Thyroid gland (tissue), 4 donors: Measurements from ENCODE around the gene SPINK4.

ENCODE experiments used
- POLR2A ChIP-seq, 2 donors: fragments of 450-650 bp; IDR thresholded peaks; one replicate each; pipeline ENCODE4 v1.6.1; 2017; ENCODE audit warnings: antibody characterized with exemption in 2 of 2, mild to moderate bottlenecking in 2 of 2, moderate library complexity in 1 of 2
- TF ChIP-seq, protein P1 (sequence below), 6 experiments: fragments of 200-600 bp in 3 of 6; fragments of 450-650 bp in 3 of 6; sonication (generic) in 3 of 6; IDR thresholded peaks; one replicate each; pipeline ENCODE4 v1.5.1; 2016 to 2019; ENCODE audit warnings: antibody characterized with exemption in 6 of 6, mild to moderate bottlenecking in 2 of 6, inconsistent platforms in 1 of 6, moderate library complexity in 1 of 6

- TF ChIP-seq, protein P1, sequence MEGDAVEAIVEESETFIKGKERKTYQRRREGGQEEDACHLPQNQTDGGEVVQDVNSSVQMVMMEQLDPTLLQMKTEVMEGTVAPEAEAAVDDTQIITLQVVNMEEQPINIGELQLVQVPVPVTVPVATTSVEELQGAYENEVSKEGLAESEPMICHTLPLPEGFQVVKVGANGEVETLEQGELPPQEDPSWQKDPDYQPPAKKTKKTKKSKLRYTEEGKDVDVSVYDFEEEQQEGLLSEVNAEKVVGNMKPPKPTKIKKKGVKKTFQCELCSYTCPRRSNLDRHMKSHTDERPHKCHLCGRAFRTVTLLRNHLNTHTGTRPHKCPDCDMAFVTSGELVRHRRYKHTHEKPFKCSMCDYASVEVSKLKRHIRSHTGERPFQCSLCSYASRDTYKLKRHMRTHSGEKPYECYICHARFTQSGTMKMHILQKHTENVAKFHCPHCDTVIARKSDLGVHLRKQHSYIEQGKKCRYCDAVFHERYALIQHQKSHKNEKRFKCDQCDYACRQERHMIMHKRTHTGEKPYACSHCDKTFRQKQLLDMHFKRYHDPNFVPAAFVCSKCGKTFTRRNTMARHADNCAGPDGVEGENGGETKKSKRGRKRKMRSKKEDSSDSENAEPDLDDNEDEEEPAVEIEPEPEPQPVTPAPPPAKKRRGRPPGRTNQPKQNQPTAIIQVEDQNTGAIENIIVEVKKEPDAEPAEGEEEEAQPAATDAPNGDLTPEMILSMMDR (IDR thresholded peaks at IDR 0.05), result no peak
- no peak for TF ChIP-seq POLR2A (IDR thresholded peaks at IDR 0.05)
Observed at GRCh38 chr9:33297432-33297831, 57.5 kb downstream of the SPINK4 start.
